ENCODE results near the gene ZNF532.

DNA sequence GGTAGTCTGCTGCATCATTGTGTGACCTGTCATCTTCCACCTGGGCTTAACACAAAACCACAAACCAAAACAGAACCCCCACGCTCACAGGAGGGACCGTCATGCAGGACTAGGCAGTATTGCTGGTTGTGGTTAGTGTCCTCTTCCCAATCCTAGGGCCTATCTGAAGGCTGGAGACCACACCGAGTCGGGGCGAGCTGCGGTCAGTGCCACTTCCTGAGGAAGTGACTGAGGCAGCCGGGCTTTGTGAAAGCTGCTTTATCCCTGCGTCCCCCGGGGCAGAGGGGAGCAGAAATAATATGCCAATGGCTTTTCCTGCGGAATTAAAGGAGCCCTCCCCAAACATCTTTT lies 22.9 kb downstream of the ZNF532 start:
- TF ChIP-seq POLR2A (IDR thresholded peaks at IDR 0.05) (peak in 1 of 2 donors; percentile 28), CTCF (IDR thresholded peaks at IDR 0.05) (no peak)

Measured in heart left ventricle (tissue), 13 donors.